RWPE2 (cell line): ENCODE data around the gene IDUA.

Experiments used
- ATAC-seq: fragments of 200-7000 bp; cut with Tn5 transposase; 3 replicates; pipeline ENCODE4 v1.9.1; 2021; ENCODE audit warnings: low read depth
- DNase-seq: peaks from one replicate; pipeline ENCODE4 v3.0.0-alpha.2; 2020; ENCODE audit warnings: low spot score
- H3K27ac ChIP-seq: fragments of 450-650 bp; 2 replicates; pipeline ENCODE4 v1.5.1; 2017; ENCODE audit warnings: mild to moderate bottlenecking; ENCODE audit not compliant: poor library complexity, severe bottlenecking
- H3K27me3 ChIP-seq: fragments of 250-450 bp; sonication (Bioruptor Pico); 2 replicates; pipeline ENCODE4 v1.5.1; 2021; ENCODE audit warnings: mild to moderate bottlenecking, moderate library complexity; ENCODE audit not compliant: insufficient read depth, poor library complexity, severe bottlenecking
- H3K36me3 ChIP-seq: fragments of 250-450 bp; sonication (Bioruptor Pico); 2 replicates; pipeline ENCODE4 v1.5.1; 2020; ENCODE audit warnings: low read depth, mild to moderate bottlenecking, moderate library complexity
- H3K4me1 ChIP-seq: fragments of 250-450 bp; sonication (Bioruptor Pico); 2 replicates; pipeline ENCODE4 v1.5.1; 2021; ENCODE audit warnings: mild to moderate bottlenecking, moderate library complexity; ENCODE audit not compliant: insufficient read depth, poor library complexity, severe bottlenecking
- H3K4me3 ChIP-seq: fragments of 250-450 bp; sonication (Bioruptor Pico); 2 replicates; pipeline ENCODE4 v1.5.1; 2021; ENCODE audit warnings: mild to moderate bottlenecking, moderate library complexity; ENCODE audit not compliant: severe bottlenecking
- H3K9me3 ChIP-seq: fragments of 250-450 bp; sonication (Bioruptor Pico); 2 replicates; pipeline ENCODE4 v1.5.1; 2021; ENCODE audit warnings: mild to moderate bottlenecking, moderate library complexity; ENCODE audit not compliant: severe bottlenecking
- TF ChIP-seq, protein P1 (sequence below): fragments of 450-650 bp; IDR thresholded peaks from one replicate; pipeline ENCODE4 v1.5.1; 2017; ENCODE audit warnings: mild to moderate bottlenecking, moderate library complexity; ENCODE audit not compliant: poor library complexity, severe bottlenecking

IDUA gene

DNA sequence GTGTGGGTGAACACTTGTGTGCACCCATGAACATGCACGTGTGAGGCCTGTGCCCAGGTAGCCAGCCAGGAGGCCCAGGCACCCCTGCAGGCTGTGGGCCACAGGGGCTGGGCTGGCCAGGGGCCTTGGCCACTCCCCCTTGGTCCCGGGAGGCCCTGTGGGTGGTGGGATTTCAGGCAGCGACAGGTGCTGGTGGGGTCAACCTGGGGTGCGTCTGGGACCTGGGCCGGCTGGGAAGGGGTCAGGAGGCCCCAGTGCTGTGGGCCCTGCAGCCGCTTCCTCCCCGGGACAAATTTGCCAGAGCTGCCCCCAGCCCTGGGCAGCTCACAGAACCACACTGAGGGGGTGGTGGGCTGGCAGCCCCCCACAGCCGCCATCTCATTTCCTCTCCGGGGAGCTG, 32.5 kb downstream of the IDUA start:
- DNase-seq (no peak), ATAC-seq (no peak)
- no peak overlapping the region for H3K4me3 ChIP-seq
- H3K9me3 ChIP-seq: no peaks in the 10 kb centered on the region
- TF ChIP-seq, protein P1, sequence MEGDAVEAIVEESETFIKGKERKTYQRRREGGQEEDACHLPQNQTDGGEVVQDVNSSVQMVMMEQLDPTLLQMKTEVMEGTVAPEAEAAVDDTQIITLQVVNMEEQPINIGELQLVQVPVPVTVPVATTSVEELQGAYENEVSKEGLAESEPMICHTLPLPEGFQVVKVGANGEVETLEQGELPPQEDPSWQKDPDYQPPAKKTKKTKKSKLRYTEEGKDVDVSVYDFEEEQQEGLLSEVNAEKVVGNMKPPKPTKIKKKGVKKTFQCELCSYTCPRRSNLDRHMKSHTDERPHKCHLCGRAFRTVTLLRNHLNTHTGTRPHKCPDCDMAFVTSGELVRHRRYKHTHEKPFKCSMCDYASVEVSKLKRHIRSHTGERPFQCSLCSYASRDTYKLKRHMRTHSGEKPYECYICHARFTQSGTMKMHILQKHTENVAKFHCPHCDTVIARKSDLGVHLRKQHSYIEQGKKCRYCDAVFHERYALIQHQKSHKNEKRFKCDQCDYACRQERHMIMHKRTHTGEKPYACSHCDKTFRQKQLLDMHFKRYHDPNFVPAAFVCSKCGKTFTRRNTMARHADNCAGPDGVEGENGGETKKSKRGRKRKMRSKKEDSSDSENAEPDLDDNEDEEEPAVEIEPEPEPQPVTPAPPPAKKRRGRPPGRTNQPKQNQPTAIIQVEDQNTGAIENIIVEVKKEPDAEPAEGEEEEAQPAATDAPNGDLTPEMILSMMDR: no peak
- no peak overlapping the region for H3K27ac ChIP-seq
- no peaks in the 10 kb centered on the region for H3K36me3 ChIP-seq
- H3K27me3 ChIP-seq: no peaks in the 10 kb centered on the region
- no peaks in the 10 kb centered on the region for H3K4me1 ChIP-seq

DNA sequence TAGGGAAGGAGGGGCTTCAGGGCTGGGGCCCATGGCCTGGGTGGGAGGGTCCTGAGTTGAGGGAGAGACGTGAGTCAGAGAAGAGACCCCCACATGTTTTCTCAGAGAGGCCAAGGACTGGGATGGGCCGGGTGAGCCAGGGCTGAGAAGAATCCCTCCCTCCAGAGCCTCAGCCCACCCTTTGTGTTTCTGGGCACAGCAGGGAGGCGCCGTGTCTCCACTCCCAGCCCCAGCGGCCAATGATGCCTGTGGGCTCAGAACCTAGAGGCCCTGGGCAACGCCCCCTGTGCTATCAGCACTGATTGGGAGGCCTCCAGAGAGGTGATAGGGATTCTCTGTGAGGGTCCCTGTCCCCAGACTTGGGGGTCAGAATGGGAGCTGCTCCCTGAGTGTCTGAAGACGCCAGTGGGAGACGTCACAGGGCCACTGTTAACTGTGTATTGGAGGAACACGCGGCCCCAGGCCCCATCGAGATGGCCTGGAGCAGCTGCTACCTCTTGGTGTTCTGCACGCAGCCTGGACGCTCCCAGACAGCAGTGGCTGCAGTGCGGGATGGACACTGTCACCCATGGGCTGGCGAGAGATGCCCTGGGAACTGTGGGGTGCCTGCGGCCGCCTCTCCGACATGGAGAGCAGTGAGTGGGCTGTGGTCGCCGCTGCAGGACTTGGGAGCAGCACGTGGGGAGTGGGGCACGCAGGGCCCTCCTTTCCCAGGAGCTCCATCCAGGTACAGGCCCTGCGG, 33.1 kb downstream of the IDUA start:
- H3K27ac ChIP-seq: no peak overlapping the region

DNA sequence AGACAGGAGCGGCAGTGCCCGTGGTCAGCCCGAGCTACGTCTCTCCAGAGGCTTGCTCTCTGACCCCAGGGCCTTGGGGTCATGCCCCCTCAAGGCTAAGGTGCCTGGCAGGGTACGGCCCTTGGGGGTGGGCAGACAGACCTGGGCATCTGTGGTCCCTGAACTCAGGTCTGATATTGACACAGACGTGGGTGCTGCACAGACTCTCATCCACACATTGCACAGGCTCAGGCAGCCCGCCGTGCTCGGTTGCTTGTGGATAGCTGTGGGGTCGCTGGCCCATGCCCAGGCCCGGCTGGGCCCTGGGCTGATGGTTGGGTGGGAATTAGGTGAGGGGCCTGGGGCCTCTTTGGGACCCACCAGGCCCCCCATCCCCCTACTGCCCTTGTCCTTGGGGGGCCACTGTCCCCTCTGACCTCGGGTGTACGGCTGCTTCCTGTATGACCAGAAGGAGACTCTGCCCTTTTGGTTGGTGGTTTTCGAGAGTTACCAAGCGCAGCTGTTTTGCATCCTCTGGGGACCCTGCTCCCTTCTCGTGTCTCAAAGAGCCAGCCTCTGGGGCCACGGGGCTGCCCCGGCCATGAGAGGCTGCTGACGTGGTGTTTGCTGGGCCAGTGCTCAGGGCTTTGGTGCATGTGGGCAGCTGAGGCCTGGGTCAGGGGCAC, 34.7 kb downstream of the IDUA start:
- ATAC-seq (no peak), DNase-seq (no peak)
- no peak overlapping the region for H3K4me3 ChIP-seq
- no peaks in the 10 kb centered on the region for H3K27me3 ChIP-seq
- H3K9me3 ChIP-seq: no peaks in the 10 kb centered on the region
- H3K4me1 ChIP-seq: no peaks in the 10 kb centered on the region
- H3K27ac ChIP-seq: no peak overlapping the region
- TF ChIP-seq, protein P1: no peak
- H3K36me3 ChIP-seq: 0 out of 2 replicates have a peak, but pooled peaks cover 4% of the 10 kb centered on the region

More for the DNA sequence above, 33.1 kb downstream of the IDUA start:
- H3K4me1 ChIP-seq: no peaks in the 10 kb centered on the region
- no peaks in the 10 kb centered on the region for H3K36me3 ChIP-seq
- no peaks in the 10 kb centered on the region for H3K9me3 ChIP-seq
- DNase-seq (no peak), ATAC-seq (no peak)
- no peak overlapping the region for H3K4me3 ChIP-seq
- TF ChIP-seq, protein P1: no peak
- H3K27me3 ChIP-seq: no peaks in the 10 kb centered on the region

DNA sequence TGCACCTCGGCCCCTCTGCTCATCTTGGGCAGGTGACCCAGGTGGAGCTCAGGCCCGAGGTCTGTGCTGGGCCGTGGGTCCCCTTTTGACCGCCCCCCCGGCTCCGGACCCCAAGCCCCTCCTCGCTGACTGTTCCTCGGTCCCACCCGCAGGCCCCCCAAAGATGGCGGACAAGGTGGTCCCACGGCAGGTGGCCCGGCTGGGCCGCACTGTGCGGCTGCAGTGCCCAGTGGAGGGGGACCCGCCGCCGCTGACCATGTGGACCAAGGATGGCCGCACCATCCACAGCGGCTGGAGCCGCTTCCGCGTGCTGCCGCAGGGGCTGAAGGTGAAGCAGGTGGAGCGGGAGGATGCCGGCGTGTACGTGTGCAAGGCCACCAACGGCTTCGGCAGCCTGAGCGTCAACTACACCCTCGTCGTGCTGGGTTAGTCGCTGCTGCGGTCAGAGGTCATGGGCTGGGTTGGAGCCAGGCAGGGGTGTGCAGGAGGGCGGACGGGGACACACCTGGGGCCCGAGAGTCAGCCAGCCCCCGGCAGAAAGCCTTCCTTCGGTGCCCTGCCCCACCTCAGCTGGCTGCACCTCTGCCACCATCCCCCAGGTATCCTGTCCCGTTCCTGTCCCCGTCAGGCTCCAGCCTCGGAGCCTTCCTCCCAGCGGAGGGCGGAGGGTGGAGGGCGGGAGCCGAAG, 35.4 kb downstream of the IDUA start:
- H3K27ac ChIP-seq: no peak overlapping the region
- no peak for DNase-seq
- 0 out of 2 replicates have a peak, but pooled peaks cover 4% of the 10 kb centered on the region for H3K36me3 ChIP-seq
- H3K4me3 ChIP-seq: no peak overlapping the region
- H3K9me3 ChIP-seq: no peaks in the 10 kb centered on the region
- TF ChIP-seq, protein P1: no peak
- ATAC-seq: no peak
- H3K27me3 ChIP-seq: no peaks in the 10 kb centered on the region
- H3K4me1 ChIP-seq: no peaks in the 10 kb centered on the region
